ENCODE data around the gene ZNF618.

DNA sequence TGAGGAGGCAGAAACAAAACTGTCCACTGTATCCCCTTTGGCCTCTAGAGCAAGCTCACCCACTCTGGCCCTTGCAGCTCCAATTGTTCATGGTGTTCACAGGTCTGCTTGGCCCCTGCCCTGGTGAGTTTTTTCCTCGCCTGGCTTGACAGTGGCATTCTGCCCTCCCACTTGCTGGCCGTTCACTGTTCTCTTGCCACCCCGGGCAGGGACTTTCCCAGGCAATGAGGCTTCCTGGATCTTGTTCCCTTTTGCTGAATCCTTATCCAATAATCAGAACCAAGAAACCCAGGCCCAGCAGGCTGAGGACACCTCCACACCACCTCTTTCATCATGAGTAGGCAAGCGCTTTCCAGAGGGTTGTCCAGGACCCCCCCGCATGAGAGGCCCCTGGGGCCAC, 31.2 kb downstream of the ZNF618 start:
- TF ChIP-seq, protein P1, sequence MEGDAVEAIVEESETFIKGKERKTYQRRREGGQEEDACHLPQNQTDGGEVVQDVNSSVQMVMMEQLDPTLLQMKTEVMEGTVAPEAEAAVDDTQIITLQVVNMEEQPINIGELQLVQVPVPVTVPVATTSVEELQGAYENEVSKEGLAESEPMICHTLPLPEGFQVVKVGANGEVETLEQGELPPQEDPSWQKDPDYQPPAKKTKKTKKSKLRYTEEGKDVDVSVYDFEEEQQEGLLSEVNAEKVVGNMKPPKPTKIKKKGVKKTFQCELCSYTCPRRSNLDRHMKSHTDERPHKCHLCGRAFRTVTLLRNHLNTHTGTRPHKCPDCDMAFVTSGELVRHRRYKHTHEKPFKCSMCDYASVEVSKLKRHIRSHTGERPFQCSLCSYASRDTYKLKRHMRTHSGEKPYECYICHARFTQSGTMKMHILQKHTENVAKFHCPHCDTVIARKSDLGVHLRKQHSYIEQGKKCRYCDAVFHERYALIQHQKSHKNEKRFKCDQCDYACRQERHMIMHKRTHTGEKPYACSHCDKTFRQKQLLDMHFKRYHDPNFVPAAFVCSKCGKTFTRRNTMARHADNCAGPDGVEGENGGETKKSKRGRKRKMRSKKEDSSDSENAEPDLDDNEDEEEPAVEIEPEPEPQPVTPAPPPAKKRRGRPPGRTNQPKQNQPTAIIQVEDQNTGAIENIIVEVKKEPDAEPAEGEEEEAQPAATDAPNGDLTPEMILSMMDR (IDR thresholded peaks at IDR 0.05), result no peak
- no peak for TF ChIP-seq POLR2A (IDR thresholded peaks at IDR 0.05)

Data from vagina (tissue), 2 donors.